Activated CD4-positive, alpha-beta T cell treated with anti-CD3 and anti-CD28 coated beads for 36 hours (primary cell): ENCODE data around the gene STOML2. TPM values are rescaled to one million over a fixed set of nuclear protein-coding genes. Genes with fewer than 3 reads are reported as not detected.

Experiments used
- ATAC-seq: fragments of 200-7000 bp; cut with Tn5 transposase; one replicate; pipeline ENCODE4 v1.10.0; 2021; ENCODE audit warnings: mild to moderate bottlenecking, moderate library complexity
- CTCF ChIA-PET: fragments of 350-600 bp; sonication (Branson Sonifier 250); formaldehyde crosslinking; loops from one replicate; lab custom pipeline; 2021; ENCODE audit warnings: antibody characterized with exemption; lab: Charles Lee
- POLR2A ChIA-PET: fragments of 350-600 bp; sonication (Branson Sonifier 250); formaldehyde crosslinking; loops from one replicate; lab custom pipeline; 2021; ENCODE audit warnings: antibody characterized with exemption, inconsistent platforms; lab: Charles Lee
- DNase-seq: peaks from one replicate; pipeline ENCODE4 v3.0.0-alpha.2; 2020
- H3K27ac Mint-ChIP-seq: one replicate; pipeline ENCODE4 v1.8.0; 2021; ENCODE audit warnings: mixed read lengths
- H3K27me3 Mint-ChIP-seq: one replicate; pipeline ENCODE4 v1.8.0; 2021; ENCODE audit warnings: mixed read lengths
- H3K36me3 Mint-ChIP-seq: one replicate; pipeline ENCODE4 v1.8.0; 2021; ENCODE audit warnings: low read depth, mixed read lengths
- H3K4me1 Mint-ChIP-seq: one replicate; pipeline ENCODE4 v1.8.0; 2021; ENCODE audit warnings: mixed read lengths
- H3K4me3 Mint-ChIP-seq: one replicate; pipeline ENCODE4 v1.8.0; 2021; ENCODE audit warnings: mild to moderate bottlenecking, moderate library complexity, mixed read lengths
- H3K9me3 Mint-ChIP-seq: one replicate; pipeline ENCODE4 v1.8.0; 2021; ENCODE audit warnings: low read depth, mixed read lengths
- intact Hi-C, 2 experiments: fragments of 100-400 bp; cut with DNase I in 1 of 2; cut with micrococcal nuclease in 1 of 2; formaldehyde crosslinking; loops; one replicate each; pipeline versions ENCODE4 v1.14.2 to v1.15.1; 2022 to 2024; cut with DNase I, micrococcal nuclease
- total RNA-seq, 2 experiments: library from RNA; stranded (reverse); gene quantifications; one replicate each; pipeline ENCODE4 v1.2.3, GENCODE V29; 2021

The STOML2 gene
- total RNA-seq, 2 experiments from 2014 or later, result 169 to 201 TPM

DNA sequence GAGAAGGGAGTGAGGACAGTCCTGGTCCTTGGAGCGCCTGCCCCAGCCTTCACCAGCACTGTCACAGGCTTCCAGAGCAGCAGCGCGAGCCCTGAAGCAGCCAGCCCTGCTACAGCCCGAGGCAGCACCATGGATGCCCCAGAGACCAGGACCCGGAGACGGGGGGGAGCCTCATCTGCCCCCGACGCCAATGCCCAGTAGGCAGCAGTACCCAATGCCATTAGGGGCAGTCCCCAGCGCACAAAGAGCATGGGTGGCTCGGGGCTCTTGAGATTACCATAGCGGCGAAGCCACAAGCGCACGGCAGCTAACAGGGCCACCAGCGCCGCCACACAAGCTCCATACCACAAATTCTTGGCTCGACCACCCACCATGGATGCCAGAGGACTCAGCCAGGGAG is 11.4 kb downstream of the STOML2 start:
- Mint-ChIP-seq H3K36me3 (peaks cover 26% of the 10 kb centered on the region), H3K27ac (no peak overlapping the region), H3K9me3 (no peaks in the 10 kb centered on the region), H3K4me1 (peaks cover 14% of the 10 kb centered on the region), H3K27me3 (no peaks in the 10 kb centered on the region), H3K4me3 (no peak overlapping the region)
- intact Hi-C loops, result loop anchor here in 1 of 2 experiments (2.0 kb wide), 1 partner anchor 37 kb away; no protein-coding TSS in a partner anchor
- ATAC-seq, result no peak
- ChIA-PET POLR2A (interaction anchor here (0.6 to 1.0 kb wide), 3 partner anchors 10 to 20 kb away, joined by 3 to 11 read pairs (median 4); partner anchors contain the start of gene FANCG), CTCF (interaction anchor here (0.6 to 2.3 kb wide), 5 partner anchors 12 to 680 kb away, joined by 3 to 9 read pairs (median 3); partner anchors contain the start of gene FANCG)
- no peak for DNase-seq

DNA sequence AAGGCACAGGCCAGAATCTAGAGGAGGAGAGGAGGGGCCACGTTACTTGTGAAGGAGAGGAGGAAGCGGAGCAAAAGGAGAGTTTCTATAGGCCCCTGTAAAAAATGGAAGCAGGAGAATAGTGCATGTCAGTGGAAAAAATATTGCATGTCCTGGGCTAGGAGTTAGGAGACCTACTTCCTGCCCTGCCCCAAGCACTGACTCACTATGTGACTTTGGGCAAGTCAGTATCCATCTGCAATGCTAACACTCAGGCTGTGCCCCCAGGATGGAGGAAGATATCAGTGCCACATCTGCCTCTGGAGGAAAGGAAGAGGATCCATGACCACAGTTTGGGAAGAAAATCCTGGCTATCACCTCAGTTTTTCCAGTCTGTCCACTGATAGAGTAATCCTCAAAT is 13.5 kb downstream of the STOML2 start:
- Mint-ChIP-seq H3K9me3 (no peaks in the 10 kb centered on the region), H3K4me1 (peaks cover under 1% of the 10 kb centered on the region), H3K36me3 (peaks cover 25% of the 10 kb centered on the region), H3K27me3 (no peaks in the 10 kb centered on the region), H3K27ac (no peak overlapping the region), H3K4me3 (no peak overlapping the region)
- CTCF ChIA-PET, result interaction anchor here (0.6 kb wide), 1 partner anchor 28 kb away, joined by 3 read pairs; no protein-coding TSS in a partner anchor
- intact Hi-C loops, result no loop called here
- POLR2A ChIA-PET, result no interaction called here
- ATAC-seq, result no peak
- DNase-seq, result no peak

DNA sequence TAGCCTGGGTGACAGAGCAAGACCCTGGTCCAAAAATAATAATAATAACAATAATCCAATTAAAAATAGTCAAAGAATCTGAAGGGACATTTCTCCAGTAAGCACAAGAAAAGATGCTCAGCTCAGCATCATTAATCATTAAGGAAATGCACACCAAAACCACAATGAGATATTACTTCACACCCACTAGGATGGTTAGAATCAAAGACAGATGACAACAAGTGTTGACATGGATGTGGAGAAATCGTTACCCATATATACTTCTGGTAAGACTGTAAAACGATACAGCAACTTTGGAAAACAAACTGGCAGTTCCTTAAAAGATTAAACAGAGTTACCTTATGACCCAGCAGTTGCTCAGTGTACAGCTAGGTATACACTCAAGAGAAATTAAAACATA is 17.9 kb downstream of the STOML2 start:
- Mint-ChIP-seq H3K36me3 (peaks cover 8% of the 10 kb centered on the region), H3K4me3 (no peak overlapping the region), H3K4me1 (peaks cover 3% of the 10 kb centered on the region), H3K9me3 (no peaks in the 10 kb centered on the region), H3K27ac (no peak overlapping the region), H3K27me3 (no peaks in the 10 kb centered on the region)
- ATAC-seq (no peak), DNase-seq (no peak)
- ChIA-PET CTCF (no interaction called here), POLR2A (no interaction called here)
- intact Hi-C loops, result no loop called here

DNA sequence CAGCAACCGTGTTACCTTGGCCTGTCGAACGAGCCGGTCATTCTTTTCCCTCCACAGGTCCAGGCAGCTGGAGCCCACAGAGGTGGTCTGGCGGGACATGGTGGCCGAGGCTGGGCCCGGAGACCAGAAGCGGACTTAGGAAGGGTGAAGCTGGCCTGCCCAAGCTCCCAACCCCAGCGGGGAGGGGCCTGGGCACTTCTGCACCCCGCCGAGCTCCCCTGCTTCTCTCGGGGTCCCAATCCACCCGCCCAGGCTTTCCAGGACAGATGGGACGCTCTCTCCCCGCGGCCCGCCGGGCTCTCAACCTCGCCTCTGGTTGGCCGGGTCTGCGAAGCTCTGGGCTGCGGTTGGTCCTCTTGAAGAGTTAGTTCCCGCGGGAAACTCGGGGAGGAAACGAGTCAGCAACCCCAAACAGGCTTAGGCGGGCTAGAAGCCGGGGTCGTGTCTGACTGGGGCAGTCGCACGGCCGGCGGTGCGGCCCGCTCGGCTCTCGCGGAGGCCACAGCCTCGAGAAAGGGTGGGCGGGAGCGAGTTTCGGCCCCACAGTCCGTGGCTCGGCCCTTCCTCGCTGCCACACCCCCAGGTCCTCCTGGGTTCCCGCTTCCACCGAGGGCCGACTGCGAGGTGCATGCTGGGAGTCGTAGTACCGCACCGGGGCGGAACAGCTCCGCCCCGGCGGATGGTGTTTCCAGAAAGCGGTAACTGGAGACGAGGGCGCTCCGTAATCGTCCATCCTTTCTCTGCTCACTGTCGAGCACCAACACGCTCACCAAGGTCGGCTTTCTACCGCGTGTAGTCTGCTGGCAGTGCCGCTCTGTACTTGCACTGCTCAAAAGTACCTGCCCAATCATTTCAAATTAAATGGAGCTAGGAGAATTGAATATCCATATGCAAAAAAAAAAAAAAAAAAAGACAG is 23.2 kb downstream of the STOML2 start, which contains the start of gene FANCG:
TSS of gene FANCG (minus strand) at position 517 of the 916 bp plus-strand sequence. CDS start at position 99, 418 bp downstream.
- Mint-ChIP-seq H3K27ac (peak within 1 kb of the TSS; percentile 96), H3K4me1 (peaks cover 16% of the 10 kb centered on the region), H3K36me3 (peaks cover 28% of the 10 kb centered on the region), H3K27me3 (no peaks in the 10 kb centered on the region), H3K9me3 (no peaks in the 10 kb centered on the region), H3K4me3 (peak within 1 kb of the TSS; percentile 81)
- peak; percentile 93 for DNase-seq
- CTCF ChIA-PET, result interaction anchor here (0.6 to 7.5 kb wide), 19 partner anchors 10 to 953 kb away, joined by 3 to 54 read pairs (median 4); partner anchors contain the start of genes HINT2, MYORG, PIGO and STOML2
- intact Hi-C loops, result loop anchor here (1.0 to 10.0 kb wide), 6 partner anchors 7 to 1785 kb away; partner anchors contain the start of genes PIGO (in 2 of the 2), VCP (in 2 of the 2), ATOSB (in 1 of the 2) and NFX1 (in 1 of the 2)
- ATAC-seq, result peak; percentile 94
- POLR2A ChIA-PET, result interaction anchor here (0.6 to 2.6 kb wide), 9 partner anchors 8 to 378 kb away, joined by 3 to 15 read pairs (median 5); partner anchors contain the start of genes ATOSB, STOML2 and VCP

DNA sequence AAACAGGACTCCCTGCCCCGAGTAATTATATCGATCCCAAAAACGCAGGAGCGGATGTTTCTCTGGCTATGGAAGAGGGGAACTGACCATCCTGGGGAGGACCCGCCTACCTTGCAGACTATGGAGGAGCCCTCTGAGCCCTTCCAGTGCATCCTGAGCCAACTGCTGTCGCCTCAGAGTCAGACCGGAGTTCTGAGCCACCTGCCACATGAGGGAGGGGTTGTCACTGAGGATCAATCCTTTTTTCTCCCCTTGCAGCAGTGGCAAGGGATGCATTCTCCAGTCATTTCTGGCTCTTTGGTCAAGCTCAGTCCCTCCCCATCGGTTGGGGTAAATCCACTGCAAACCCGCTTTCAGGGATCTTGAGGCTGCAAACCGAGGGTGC is 23.9 kb downstream of the STOML2 start:
- peaks cover 19% of the 10 kb centered on the region for H3K4me1 Mint-ChIP-seq
- H3K27ac Mint-ChIP-seq, result peak overlapping the region; percentile 96
- H3K9me3 Mint-ChIP-seq, result no peaks in the 10 kb centered on the region
- intact Hi-C loops, result loop anchor here in 1 of 2 experiments (1.0 to 10.0 kb wide), 3 partner anchors 32 to 1784 kb away; partner anchors contain the start of genes ATOSB and NFX1
- POLR2A ChIA-PET, result interaction anchor here (0.6 to 2.4 kb wide), 5 partner anchors 13 to 36 kb away, joined by 3 to 10 read pairs (median 5); partner anchors contain the start of genes ATOSB and STOML2
- ATAC-seq (no peak), DNase-seq (peak; percentile 34)
- CTCF ChIA-PET, result interaction anchor here (0.7 to 7.5 kb wide), 11 partner anchors 10 to 736 kb away, joined by 3 to 54 read pairs (median 4); partner anchors contain the start of genes HINT2, PIGO and STOML2
- peaks cover 35% of the 10 kb centered on the region for H3K36me3 Mint-ChIP-seq
- no peaks in the 10 kb centered on the region for H3K27me3 Mint-ChIP-seq
- peak overlapping the region; percentile 81 for H3K4me3 Mint-ChIP-seq

DNA sequence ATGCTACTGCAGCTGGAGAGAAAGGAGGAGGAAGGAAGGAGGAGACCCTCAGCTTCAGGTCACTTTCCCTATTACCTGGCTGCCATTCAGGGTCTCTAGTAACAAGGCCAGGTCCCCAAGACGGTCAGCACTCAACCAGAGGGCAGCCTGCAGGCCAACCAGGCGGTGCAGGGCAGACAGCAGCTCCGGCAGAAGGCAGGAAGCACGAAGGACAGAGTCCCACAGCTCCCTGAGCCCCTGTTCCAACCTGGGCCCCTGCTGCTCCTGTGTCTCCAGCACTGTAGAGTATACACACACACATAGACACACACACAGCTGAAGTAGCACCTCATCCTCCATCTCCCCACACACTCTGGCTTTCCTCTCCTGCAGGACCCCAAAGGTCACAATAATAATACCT is 24.9 kb downstream of the STOML2 start:
- CTCF ChIA-PET, result interaction anchor here (1.1 to 7.5 kb wide), 2 partner anchors 18 to 38 kb away, joined by 3 to 54 read pairs; partner anchors contain the start of genes ATOSB and PIGO
- ATAC-seq, result no peak

DNA sequence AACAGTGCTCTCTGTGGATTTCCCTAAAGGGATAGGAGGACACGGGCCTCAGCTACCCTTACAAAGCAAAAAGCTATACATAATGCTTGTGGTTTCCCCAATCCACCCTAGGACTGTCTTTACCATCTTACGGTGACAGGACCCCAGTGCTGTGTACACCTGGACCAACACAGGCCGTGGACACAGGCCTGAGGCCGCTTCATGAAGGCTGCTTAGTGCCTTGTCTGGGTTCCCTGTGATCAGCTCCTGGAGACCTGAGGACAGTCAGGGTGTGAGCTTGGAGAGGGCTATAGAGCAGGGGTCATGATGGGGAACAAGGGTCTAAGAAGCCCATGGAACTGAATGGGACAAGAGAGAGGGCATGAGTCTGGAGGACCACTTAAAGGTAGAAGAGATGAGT is 26.1 kb downstream of the STOML2 start:
- intact Hi-C loops, result loop anchor here in 1 of 2 experiments (10.0 kb wide), 1 partner anchor 1782 kb away; the partner anchor contains the start of gene NFX1
- DNase-seq (no peak), ATAC-seq (no peak)
- Mint-ChIP-seq H3K9me3 (no peaks in the 10 kb centered on the region), H3K4me3 (no peak overlapping the region), H3K27ac (no peak overlapping the region), H3K27me3 (no peaks in the 10 kb centered on the region), H3K36me3 (peaks cover 48% of the 10 kb centered on the region), H3K4me1 (peaks cover 34% of the 10 kb centered on the region)
- ChIA-PET POLR2A (interaction anchor here (0.9 to 1.1 kb wide), 2 partner anchors 27 to 75 kb away, joined by 3 read pairs; no protein-coding TSS in a partner anchor), CTCF (interaction anchor here (0.9 to 7.5 kb wide), 4 partner anchors 8 to 177 kb away, joined by 3 to 54 read pairs (median 4); partner anchors contain the start of genes ATOSB and PIGO)

More for the DNA sequence above, 24.9 kb downstream of the STOML2 start:
- no peak for DNase-seq
- no peaks in the 10 kb centered on the region for H3K9me3 Mint-ChIP-seq
- POLR2A ChIA-PET, result interaction anchor here (0.5 to 2.4 kb wide), 3 partner anchors 17 to 26 kb away, joined by 3 to 10 read pairs (median 3); partner anchors contain the start of gene STOML2
- peaks cover 29% of the 10 kb centered on the region for H3K4me1 Mint-ChIP-seq
- H3K27me3 Mint-ChIP-seq, result no peaks in the 10 kb centered on the region
- peaks cover 43% of the 10 kb centered on the region for H3K36me3 Mint-ChIP-seq
- peak overlapping the region; percentile 96 for H3K27ac Mint-ChIP-seq
- H3K4me3 Mint-ChIP-seq, result peak overlapping the region; percentile 81
- intact Hi-C loops, result loop anchor here in 1 of 2 experiments (10.0 kb wide), 1 partner anchor 1783 kb away; the partner anchor contains the start of gene NFX1

DNA sequence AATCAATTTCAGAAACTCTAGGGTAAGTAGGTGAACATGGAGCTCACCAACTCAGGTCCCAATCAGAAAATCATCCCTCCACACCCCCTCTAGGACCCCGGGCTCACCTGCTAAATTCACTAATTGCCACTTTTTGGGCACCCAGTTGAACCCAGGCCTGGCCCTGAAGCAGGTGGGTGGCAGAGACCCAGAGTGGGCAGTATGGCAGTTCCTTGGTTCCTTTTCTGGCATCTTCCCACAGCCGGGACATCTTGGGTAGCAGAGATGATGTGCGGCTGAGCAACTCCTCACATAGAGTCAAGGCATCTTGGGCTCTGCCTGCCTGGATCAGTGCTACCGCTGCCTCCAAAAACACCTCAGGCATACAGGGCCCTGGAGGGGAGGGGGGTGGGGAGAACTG is 27.6 kb downstream of the STOML2 start:
- H3K4me3 Mint-ChIP-seq, result no peak overlapping the region
- H3K27ac Mint-ChIP-seq, result no peak overlapping the region
- intact Hi-C loops, result loop anchor here in 1 of 2 experiments (10.0 kb wide), 1 partner anchor 1781 kb away; the partner anchor contains the start of gene NFX1
- no peaks in the 10 kb centered on the region for H3K27me3 Mint-ChIP-seq
- ATAC-seq (no peak), DNase-seq (no peak)
- ChIA-PET POLR2A (no interaction called here), CTCF (interaction anchor here (0.7 to 7.5 kb wide), 2 partner anchors 21 to 176 kb away, joined by 3 to 54 read pairs; partner anchors contain the start of gene PIGO)
- H3K4me1 Mint-ChIP-seq, result peaks cover 41% of the 10 kb centered on the region
- H3K36me3 Mint-ChIP-seq, result peaks cover 60% of the 10 kb centered on the region
- H3K9me3 Mint-ChIP-seq, result no peaks in the 10 kb centered on the region

DNA sequence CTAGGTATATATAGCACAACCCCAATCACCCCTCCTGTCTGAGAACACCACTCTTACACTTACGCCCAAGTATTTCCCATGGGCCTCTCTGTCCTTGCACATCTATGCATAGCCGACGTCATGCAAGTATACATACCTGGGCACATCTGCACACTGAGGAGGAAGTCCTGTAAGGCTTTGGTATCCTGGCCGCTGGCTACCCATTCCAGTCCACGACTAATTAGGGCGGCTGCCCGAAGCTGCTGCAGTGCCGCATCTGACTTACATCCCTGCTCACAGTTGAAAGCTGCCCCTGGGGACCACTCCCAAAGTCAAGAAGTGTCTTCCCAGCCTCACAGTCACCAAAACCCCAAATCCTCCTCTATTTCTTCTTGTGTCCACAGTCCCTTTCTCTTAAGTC is 28.1 kb downstream of the STOML2 start:
- Mint-ChIP-seq H3K9me3 (no peaks in the 10 kb centered on the region), H3K4me3 (no peak overlapping the region), H3K4me1 (peaks cover 42% of the 10 kb centered on the region), H3K27me3 (no peaks in the 10 kb centered on the region), H3K27ac (no peak overlapping the region), H3K36me3 (peaks cover 64% of the 10 kb centered on the region)
- intact Hi-C loops, result loop anchor here in 1 of 2 experiments (5.0 to 10.0 kb wide), 3 partner anchors 437 to 1780 kb away; partner anchors contain the start of genes CCDC107, NFX1, RMRP and SIGMAR1
- ChIA-PET POLR2A (no interaction called here), CTCF (interaction anchor here (7.5 kb wide), 1 partner anchor 21 kb away, joined by 54 read pairs; the partner anchor contains the start of gene PIGO)
- DNase-seq (no peak), ATAC-seq (no peak)

DNA sequence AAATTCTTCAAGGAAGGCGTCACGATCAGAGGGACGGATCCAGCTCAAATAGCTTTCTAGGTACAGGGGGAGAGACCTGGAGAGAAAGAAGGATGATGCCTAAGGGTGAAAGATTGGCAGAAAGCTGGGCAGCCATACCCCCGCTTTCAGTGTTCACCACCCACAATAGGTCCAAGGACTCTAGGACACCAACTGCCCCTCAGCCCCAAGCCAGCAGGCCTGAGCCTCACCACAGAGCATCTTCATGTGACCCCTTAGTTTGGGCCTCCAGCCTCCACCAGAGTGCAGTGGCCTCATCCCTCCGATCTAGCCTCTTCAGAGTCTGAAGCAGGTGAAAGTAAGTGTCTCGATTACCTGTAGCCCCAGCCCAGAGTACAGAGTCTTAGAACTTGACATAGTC is 28.8 kb downstream of the STOML2 start:
- H3K27me3 Mint-ChIP-seq, result no peaks in the 10 kb centered on the region
- no peak for DNase-seq
- intact Hi-C loops, result loop anchor here in 1 of 2 experiments (5.0 to 10.0 kb wide), 3 partner anchors 437 to 1779 kb away; partner anchors contain the start of genes CCDC107, NFX1, RMRP and SIGMAR1
- no peak for ATAC-seq
- ChIA-PET CTCF (interaction anchor here (0.6 to 0.7 kb wide), 2 partner anchors 10 to 53 kb away, joined by 3 to 4 read pairs; no protein-coding TSS in a partner anchor), POLR2A (no interaction called here)
- no peak overlapping the region for H3K4me3 Mint-ChIP-seq
- no peak overlapping the region for H3K27ac Mint-ChIP-seq
- H3K36me3 Mint-ChIP-seq, result peaks cover 68% of the 10 kb centered on the region
- peaks cover 49% of the 10 kb centered on the region for H3K4me1 Mint-ChIP-seq
- H3K9me3 Mint-ChIP-seq, result no peaks in the 10 kb centered on the region
